CD4-positive, alpha-beta T cell (primary cell): ENCODE results near the gene MCRIP1. TPM values are rescaled to one million over a fixed set of nuclear protein-coding genes. Genes with fewer than 3 reads are reported as not detected.

Experiments
- ATAC-seq: fragments of 200-7000 bp; cut with Tn5 transposase; one replicate; pipeline ENCODE4 v1.10.0; 2022; ENCODE audit warnings: mild to moderate bottlenecking; ENCODE audit not compliant: poor library complexity
- CTCF ChIA-PET: fragments of 350-600 bp; sonication (Branson Sonifier 250); formaldehyde crosslinking; loops from one replicate; lab custom pipeline; 2021; ENCODE audit warnings: antibody characterized with exemption, inconsistent platforms; lab: Charles Lee
- POLR2A ChIA-PET: fragments of 350-600 bp; sonication (Branson Sonifier 250); formaldehyde crosslinking; loops from one replicate; lab custom pipeline; 2021; ENCODE audit warnings: antibody characterized with exemption, inconsistent platforms; lab: Charles Lee
- DNase-seq, 14 experiments: peaks; one replicate each; pipeline ENCODE4 v3.0.0-alpha.2; 2013 to 2020; ENCODE audit warnings: mixed read lengths in 2 of 14
- H3K27ac ChIP-seq, 2 donors: one replicate each; pipeline versions ENCODE4 v1.5.1 to v1.7.0; 2013; ENCODE audit warnings: low read length in 2 of 2, low read depth in 1 of 2, mild to moderate bottlenecking in 1 of 2
- H3K27me3 ChIP-seq, 2 experiments: 1 replicate in 1 of 2; 2 replicates in 1 of 2; pipeline versions ENCODE4 v1.6.1 to v1.7.0; 2013; ENCODE audit warnings: low read length in 2 of 2, control low read depth in 1 of 2, mild to moderate bottlenecking in 1 of 2, moderate library complexity in 1 of 2; ENCODE audit not compliant: insufficient read depth in 2 of 2, control insufficient read depth in 1 of 2
- H3K36me3 ChIP-seq: one replicate; pipeline ENCODE4 v1.6.1; 2013; ENCODE audit warnings: low read length, control low read depth; ENCODE audit not compliant: insufficient read depth
- H3K4me1 ChIP-seq: one replicate; pipeline ENCODE4 v1.6.1; 2013; ENCODE audit warnings: low read length, control low read depth; ENCODE audit not compliant: insufficient read depth
- H3K4me3 ChIP-seq: one replicate; pipeline ENCODE4 v1.5.1; 2013; ENCODE audit warnings: mild to moderate bottlenecking, low read length, moderate library complexity
- H3K9me3 ChIP-seq, 2 experiments: 1 replicate in 1 of 2; 2 replicates in 1 of 2; pipeline versions ENCODE4 v1.6.1 to v1.7.0; 2013; ENCODE audit warnings: low read length in 2 of 2, mild to moderate bottlenecking in 2 of 2, control low read depth in 1 of 2, moderate library complexity in 1 of 2; ENCODE audit not compliant: control insufficient read depth in 1 of 2, insufficient read depth in 1 of 2
- H3K27ac Mint-ChIP-seq: one replicate; pipeline ENCODE4 v1.8.0; 2020; ENCODE audit warnings: mixed read lengths
- H3K27me3 Mint-ChIP-seq: one replicate; pipeline ENCODE4 v1.8.0; 2021; ENCODE audit warnings: mixed read lengths
- H3K36me3 Mint-ChIP-seq: one replicate; pipeline ENCODE4 v1.8.0; 2021; ENCODE audit warnings: low read depth, mixed read lengths
- H3K4me1 Mint-ChIP-seq: one replicate; pipeline ENCODE4 v1.8.0; 2021; ENCODE audit warnings: low read depth, mixed read lengths
- H3K4me3 Mint-ChIP-seq: one replicate; pipeline ENCODE4 v1.8.0; 2020; ENCODE audit warnings: mild to moderate bottlenecking, mixed read lengths
- H3K9me3 Mint-ChIP-seq: one replicate; pipeline ENCODE4 v1.8.0; 2020; ENCODE audit warnings: mixed read lengths
- intact Hi-C, 2 experiments: fragments of 100-400 bp; cut with DNase I in 1 of 2; cut with micrococcal nuclease in 1 of 2; formaldehyde crosslinking; loops; one replicate each; pipeline versions ENCODE4 v1.15.1 to v1.9.0; 2023 to 2025; cut with DNase I, micrococcal nuclease
- total RNA-seq, 174 experiments: library from RNA in 2 of 174; stranded (reverse) in 2 of 174; gene quantifications; one replicate each; pipeline ENCODE4 v1.2.3 and lab custom pipeline; 2021 to 2026
- TF ChIP-seq, protein P1 (sequence below): fragments of 200-600 bp; IDR thresholded peaks from one replicate; pipeline ENCODE4 v1.8.0; 2022; ENCODE audit warnings: antibody characterized with exemption, mild to moderate bottlenecking

The MCRIP1 gene
- total RNA-seq, 2 experiments from 2014 or later, result 36.9 to 37.7 TPM

DNA sequence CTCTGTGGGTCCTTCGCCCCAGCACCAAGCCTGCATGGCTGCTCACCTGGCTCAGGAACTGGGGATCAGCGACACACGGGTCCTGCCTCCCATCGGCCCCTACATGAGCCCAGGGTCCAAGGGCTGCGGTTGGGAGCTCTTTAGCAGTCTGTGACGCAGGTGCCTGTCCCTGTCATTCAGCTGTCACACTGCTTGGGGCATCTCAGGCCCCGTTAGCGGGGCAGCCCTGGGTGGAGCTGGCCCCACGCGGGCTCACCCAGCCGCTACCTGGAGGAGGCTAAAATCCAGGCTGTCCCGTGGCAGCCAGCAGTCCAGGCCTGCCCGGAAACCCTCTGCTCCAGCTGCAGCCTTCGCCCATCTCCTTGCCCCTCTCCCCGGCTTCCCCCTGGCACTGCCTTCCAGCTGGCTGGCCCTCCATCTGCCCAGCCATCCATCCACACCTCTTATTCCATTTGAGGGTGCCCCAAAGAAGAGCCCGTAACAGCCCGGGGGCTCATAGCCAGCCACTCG is 25.8 kb downstream of the MCRIP1 start:
- DNase-seq, result no peak
- peaks cover 28 to 52% of the 10 kb centered on the region in 2 experiments for H3K27me3 ChIP-seq

DNA sequence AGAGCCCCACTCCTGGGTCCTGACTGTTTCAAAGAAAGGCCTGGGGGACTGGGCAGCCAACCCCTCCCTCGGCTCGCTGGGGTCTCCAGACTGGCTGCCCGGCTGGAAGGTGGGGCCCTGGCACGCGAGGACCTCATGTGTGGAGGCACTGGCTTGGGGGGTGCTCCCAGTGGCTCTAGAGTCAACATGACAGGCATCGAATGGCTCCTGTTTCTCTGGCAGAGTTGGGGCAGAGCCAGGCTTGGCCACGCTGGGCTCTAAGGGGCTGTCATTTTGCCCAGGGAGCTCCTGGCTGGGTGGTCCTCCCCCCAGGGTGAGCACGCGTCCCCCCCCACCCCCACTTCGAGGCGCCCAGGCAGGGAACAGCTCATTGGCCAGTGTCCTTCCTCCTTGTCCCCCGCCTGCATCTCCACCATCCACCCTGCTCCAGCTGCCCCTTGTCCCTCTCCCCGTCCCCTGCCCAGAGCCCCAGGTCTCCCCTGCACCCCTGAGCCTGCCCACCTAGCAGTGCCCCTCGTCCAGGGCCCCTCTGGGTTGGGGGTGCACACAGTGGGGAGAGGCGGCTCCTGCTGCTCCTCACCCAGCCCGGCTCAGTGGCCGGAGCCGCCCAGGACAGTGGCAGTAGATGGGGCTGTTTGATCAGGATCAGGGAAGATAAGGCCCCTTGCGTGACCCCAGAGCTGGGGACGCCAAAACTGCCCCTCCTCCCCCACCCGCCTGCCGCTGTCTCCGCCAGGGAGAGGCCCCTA is 26.5 kb downstream of the MCRIP1 start:
- Mint-ChIP-seq H3K4me3 (no peak overlapping the region), H3K9me3 (no peaks in the 10 kb centered on the region), H3K36me3 (no peaks in the 10 kb centered on the region), H3K4me1 (no peaks in the 10 kb centered on the region), H3K27ac (no peak overlapping the region), H3K27me3 (peaks cover 45% of the 10 kb centered on the region)
- ATAC-seq (no peak), DNase-seq (no peak)
- Histone ChIP-seq H3K9me3 (peaks cover 0 to 8% of the 10 kb centered on the region in 2 experiments), H3K4me1 (peaks cover 11% of the 10 kb centered on the region), H3K27me3 (peaks cover 29 to 58% of the 10 kb centered on the region in 2 experiments), H3K27ac (no peak overlapping the region), H3K4me3 (no peak overlapping the region), H3K36me3 (no peaks in the 10 kb centered on the region)
- CTCF ChIA-PET, result no interaction called here
- intact Hi-C loops, result no loop called here
- POLR2A ChIA-PET, result no interaction called here
- TF ChIP-seq, protein P1, sequence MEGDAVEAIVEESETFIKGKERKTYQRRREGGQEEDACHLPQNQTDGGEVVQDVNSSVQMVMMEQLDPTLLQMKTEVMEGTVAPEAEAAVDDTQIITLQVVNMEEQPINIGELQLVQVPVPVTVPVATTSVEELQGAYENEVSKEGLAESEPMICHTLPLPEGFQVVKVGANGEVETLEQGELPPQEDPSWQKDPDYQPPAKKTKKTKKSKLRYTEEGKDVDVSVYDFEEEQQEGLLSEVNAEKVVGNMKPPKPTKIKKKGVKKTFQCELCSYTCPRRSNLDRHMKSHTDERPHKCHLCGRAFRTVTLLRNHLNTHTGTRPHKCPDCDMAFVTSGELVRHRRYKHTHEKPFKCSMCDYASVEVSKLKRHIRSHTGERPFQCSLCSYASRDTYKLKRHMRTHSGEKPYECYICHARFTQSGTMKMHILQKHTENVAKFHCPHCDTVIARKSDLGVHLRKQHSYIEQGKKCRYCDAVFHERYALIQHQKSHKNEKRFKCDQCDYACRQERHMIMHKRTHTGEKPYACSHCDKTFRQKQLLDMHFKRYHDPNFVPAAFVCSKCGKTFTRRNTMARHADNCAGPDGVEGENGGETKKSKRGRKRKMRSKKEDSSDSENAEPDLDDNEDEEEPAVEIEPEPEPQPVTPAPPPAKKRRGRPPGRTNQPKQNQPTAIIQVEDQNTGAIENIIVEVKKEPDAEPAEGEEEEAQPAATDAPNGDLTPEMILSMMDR, result no peak

More for the DNA sequence above, 25.8 kb downstream of the MCRIP1 start:
- Histone ChIP-seq H3K4me1 (peaks cover 11% of the 10 kb centered on the region), H3K4me3 (no peak overlapping the region), H3K27ac (no peak overlapping the region), H3K9me3 (peaks cover 0 to 7% of the 10 kb centered on the region in 2 experiments), H3K36me3 (no peaks in the 10 kb centered on the region)
- no peak for ATAC-seq
- Mint-ChIP-seq H3K36me3 (no peaks in the 10 kb centered on the region), H3K9me3 (no peaks in the 10 kb centered on the region), H3K27me3 (peaks cover 39% of the 10 kb centered on the region), H3K27ac (no peak overlapping the region), H3K4me1 (no peaks in the 10 kb centered on the region), H3K4me3 (no peak overlapping the region)
- TF ChIP-seq, protein P1, result no peak
- ChIA-PET CTCF (no interaction called here), POLR2A (no interaction called here)
- intact Hi-C loops, result no loop called here

DNA sequence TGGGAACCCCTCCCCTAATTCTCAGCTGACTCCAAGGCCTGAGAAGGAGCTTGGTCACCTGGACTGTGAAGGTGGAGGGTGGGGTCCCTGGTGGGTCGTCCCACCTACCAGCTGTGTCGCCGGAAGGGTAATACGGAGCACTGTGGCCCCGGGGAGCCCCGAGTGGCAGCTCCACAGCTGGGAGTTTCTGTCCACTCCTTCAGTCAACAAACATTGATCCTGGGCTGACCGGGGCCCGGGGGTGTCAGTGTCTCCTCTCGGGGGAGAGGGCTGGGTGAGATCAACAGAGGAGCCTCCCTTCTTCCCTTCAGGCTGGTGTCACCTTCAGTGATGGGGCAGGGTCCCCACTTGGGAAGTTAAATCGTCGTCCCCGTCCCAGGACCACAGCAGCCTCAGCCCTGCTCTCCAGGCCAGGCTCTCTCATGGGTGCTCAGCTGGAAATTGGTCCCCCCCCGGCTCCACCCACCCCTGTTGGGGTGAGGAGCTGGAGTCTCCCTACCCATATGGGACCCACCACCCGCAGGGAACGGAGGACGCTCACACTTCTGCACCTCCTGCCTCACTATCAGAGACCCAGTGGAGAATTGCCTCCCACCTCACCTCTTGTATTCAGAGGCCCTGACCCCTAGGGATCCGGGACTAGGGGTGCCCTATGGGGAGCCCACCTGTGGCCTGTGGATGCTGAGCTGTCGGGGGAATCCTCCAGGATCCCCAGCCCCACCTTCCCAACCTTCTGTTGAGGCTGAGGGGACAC is 27.2 kb downstream of the MCRIP1 start:
- no peak for ATAC-seq
- ChIA-PET CTCF (no interaction called here), POLR2A (no interaction called here)
- DNase-seq, result no peak
- Mint-ChIP-seq H3K36me3 (no peaks in the 10 kb centered on the region), H3K9me3 (no peaks in the 10 kb centered on the region), H3K27me3 (peaks cover 52% of the 10 kb centered on the region), H3K4me1 (no peaks in the 10 kb centered on the region), H3K4me3 (no peak overlapping the region), H3K27ac (no peak overlapping the region)
- H3K4me3 ChIP-seq, result no peak overlapping the region
- H3K27me3 ChIP-seq, result peaks cover 32 to 62% of the 10 kb centered on the region in 2 experiments
- peaks cover 0 to 11% of the 10 kb centered on the region in 2 experiments for H3K9me3 ChIP-seq
- TF ChIP-seq, protein P1, result no peak
- H3K4me1 ChIP-seq, result peaks cover 11% of the 10 kb centered on the region
- intact Hi-C loops, result no loop called here
- no peaks in the 10 kb centered on the region for H3K36me3 ChIP-seq
- H3K27ac ChIP-seq, result no peak overlapping the region
